SK-MEL-5 (cell line): Measurements from ENCODE around the gene DHRS3. TPM values are rescaled to one million over a fixed set of nuclear protein-coding genes. Genes with fewer than 3 reads are reported as not detected.
"Not testable (repeated sequence)": the region's sequence is repeated elsewhere in the genome, so short reads cannot be mapped to it uniquely, and the experiment has no call there.

Experiments used
- DNase-seq: peaks from one replicate; pipeline ENCODE4 v3.0.0-alpha.2; 2016; ENCODE audit warnings: low read depth, low spot score
- in situ Hi-C: cut with HindIII; loops from 2 replicates; pipeline ENCODE4 v1.10.0; 2016; ENCODE audit warnings: low sequenced_read_pairs, high pct_unique_total_duplicates, low pct_unique_long_range_greater_than_20kb
- small RNA-seq, 2 experiments: library from RNA; depleted of rRNA; stranded (forward); fragments of <200 nt; gene quantifications; one replicate each; pipeline ENCODE3, GENCODE V24; 2014
- total RNA-seq: library from RNA; depleted of rRNA; stranded (reverse); fragments of >200 nt; shearing (Covaris generic); gene quantifications from 2 replicates; pipeline ENCODE4 v1.2.3, GENCODE V29; 2014; rRNA removed

Gene DHRS3
- total RNA-seq, 1 experiment from 2014 or later, result not detected

DNA sequence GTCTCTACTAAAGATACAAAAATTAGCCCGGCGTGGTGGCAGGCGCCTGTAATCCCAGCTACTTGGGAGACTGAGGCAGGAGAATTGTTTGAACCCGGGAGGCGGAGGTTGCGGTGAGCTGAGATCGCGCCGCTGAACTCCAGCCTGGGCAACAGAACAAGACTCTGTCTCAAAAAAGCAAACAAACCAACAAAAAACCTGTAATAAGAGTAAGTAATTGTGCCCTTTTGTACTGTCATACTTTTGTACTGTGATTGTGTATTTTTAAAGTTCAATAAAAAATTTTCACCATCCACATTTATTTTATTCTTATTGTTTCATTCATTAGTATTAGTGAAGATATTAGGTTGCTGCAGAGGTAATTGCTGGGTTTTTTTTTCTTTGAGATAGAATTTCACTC lies 95.2 kb downstream of the DHRS3 start:
- DNase-seq, in situ Hi-C loops: not testable (repeated sequence)

DNA sequence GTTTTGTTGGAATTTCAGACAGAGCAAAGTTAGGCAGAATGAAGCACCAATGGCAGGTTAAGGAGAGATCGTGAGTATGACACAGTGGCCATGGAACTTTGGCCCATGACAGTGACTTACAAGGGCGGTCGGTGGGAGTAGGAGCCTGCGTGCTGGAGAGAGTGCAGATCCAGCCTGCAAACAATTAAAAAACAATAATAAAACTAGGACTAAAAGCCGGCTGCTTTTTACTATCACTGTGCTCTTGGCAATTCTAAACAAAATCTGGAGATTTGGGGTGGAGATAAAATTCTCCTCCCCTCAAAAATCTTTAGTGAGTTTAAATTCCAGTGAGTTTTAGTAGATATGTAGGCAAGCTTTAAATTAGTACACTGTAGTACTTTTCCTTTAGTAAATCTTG lies 96.9 kb downstream of the DHRS3 start:
- in situ Hi-C loops, result no loop called here

GRCh38 chr1:12519693-12520364 lies 98.2 kb downstream of the DHRS3 start:
- in situ Hi-C loops, result no loop called here
- no peak for DNase-seq

More for the DNA sequence above, 96.9 kb downstream of the DHRS3 start:
- DNase-seq, result no peak

DNA sequence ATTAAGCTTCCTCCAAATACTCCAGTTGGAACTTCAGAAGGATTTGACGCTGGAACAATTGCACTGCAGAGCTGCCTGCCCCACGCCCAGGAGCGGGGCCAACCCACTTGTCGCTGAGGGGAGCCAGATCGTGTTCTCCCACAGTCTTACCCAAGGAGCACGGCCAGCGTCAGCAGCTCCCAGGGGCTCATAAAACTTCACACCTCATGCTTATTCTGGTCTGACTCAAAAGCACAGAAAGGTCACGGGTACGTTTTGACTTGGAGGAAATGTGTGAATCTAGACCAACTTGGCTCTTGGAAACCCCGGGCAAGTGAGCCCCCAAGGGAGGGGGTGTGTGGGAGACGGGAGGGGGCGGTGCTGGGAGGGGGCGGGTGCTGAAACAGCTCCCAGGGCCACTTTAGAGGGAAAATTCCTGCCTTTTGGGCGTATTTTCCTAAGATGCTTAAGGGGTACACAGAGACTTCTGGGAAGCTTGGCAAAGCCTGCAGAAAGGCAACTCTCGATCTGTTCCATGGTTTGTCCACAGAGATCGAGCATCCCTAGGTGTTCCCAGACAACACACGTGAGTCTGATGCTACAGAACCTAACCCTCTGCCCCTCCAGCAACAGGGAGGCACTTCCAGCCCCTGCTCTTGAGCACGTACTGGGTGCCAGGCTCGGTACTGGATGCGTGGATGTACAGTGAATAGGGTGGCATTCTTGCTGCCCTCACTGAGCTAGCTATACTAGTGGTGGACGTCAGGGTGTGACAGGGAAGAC lies 98.9 kb downstream of the DHRS3 start:
- in situ Hi-C loops, result no loop called here
- DNase-seq, result no peak

Small RNAs within 50 kb of the gene (small RNA-seq; reads per million reads assigned to genes)
- gene MIR6730 (0 reads per million in 2 experiments), gene RNU6ATAC18P (0 reads per million in 2 experiments)

Other genes with a start within 250 kb of the DHRS3 start
- not detected in 2 replicates for gene AADACL4, start 25.9 kb upstream of the DHRS3 start, total RNA-seq
- gene AADACL3, start 97.9 kb upstream of the DHRS3 start, total RNA-seq, result not detected in 2 replicates
- not detected in 2 replicates for gene CFAP107, start 128.0 kb upstream of the DHRS3 start, total RNA-seq
- gene PRAMEF12, start 155.5 kb upstream of the DHRS3 start, total RNA-seq, result not detected in 2 replicates
- gene PRAMEF1, start 173.2 kb upstream of the DHRS3 start, total RNA-seq, result not detected in 2 replicates
- gene PRAMEF11, start 213.2 kb upstream of the DHRS3 start, total RNA-seq, result not detected in 2 replicates
- gene HNRNPCL1, start 230.5 kb upstream of the DHRS3 start, total RNA-seq, result not detected in 2 replicates
- gene PRAMEF2, start 238.9 kb upstream of the DHRS3 start, total RNA-seq, result not detected in 2 replicates